Measurements from ENCODE around the gene GCN1.

GCN1 gene

DNA sequence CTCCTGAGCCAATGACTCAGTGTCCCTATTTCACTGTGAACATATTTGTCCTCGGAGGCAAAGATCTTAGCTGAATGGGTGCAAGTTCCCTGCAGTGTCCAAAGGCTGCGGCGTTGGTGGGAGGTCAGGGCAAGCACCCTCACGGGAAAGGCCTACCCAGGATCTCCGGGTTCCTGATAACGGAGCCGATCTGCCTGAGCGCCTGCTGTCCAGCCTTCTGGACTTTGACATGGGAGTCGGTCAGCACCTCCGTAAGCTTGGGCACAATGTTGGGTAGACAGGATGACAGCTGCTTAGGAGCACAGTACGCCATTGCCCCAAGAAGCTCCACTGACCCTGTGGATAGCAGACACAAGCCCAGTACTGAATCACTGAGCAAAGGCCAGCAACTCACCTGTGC lies 46.5 kb downstream of the GCN1 start:
- Histone ChIP-seq H3K4me3 (no peak overlapping the region), H3K36me3 (peaks cover 96% of the 10 kb centered on the region), H3K27ac (no peak overlapping the region), H3K9me3 (no peaks in the 10 kb centered on the region), H3K27me3 (no peaks in the 10 kb centered on the region), H3K4me1 (no peaks in the 10 kb centered on the region), H3K9ac (no peak overlapping the region), H3K4me2 (no peak overlapping the region), H4K20me1 (peaks cover 52% of the 10 kb centered on the region)
- TF ChIP-seq Cebpa-rat (IDR thresholded peaks at IDR 0.05) = no peak

DNA sequence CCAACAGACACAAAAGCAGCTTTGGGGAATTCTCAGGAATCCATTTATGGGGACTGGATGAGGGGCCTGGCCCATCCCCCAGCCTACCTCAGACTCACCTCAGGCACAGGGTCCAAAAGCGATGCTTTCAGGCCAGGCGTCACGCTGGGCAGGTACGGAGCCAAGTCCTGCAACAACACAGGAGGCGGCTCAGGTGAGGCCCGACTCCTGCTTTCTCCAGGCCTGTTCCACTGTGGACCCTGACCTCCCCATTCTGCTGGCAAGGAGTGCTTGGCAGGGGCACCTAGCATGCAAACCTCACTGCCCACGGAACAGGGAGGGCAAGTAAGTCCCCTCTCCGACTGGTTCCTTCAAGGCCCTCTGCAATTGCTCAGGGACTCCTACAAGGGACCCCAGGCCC lies 49.4 kb downstream of the GCN1 start:
- Histone ChIP-seq H3K4me2 (no peak overlapping the region), H4K20me1 (peaks cover 54% of the 10 kb centered on the region; the same call in 1 of the 2 replicates), H3K4me1 (no peaks in the 10 kb centered on the region), H3K36me3 (peaks cover 100% of the 10 kb centered on the region), H3K9ac (no peak overlapping the region), H3K9me3 (no peaks in the 10 kb centered on the region), H3K27me3 (no peaks in the 10 kb centered on the region), H3K4me3 (no peak overlapping the region), H3K27ac (no peak overlapping the region)
- no peak for TF ChIP-seq Cebpa-rat (IDR thresholded peaks at IDR 0.05)

DNA sequence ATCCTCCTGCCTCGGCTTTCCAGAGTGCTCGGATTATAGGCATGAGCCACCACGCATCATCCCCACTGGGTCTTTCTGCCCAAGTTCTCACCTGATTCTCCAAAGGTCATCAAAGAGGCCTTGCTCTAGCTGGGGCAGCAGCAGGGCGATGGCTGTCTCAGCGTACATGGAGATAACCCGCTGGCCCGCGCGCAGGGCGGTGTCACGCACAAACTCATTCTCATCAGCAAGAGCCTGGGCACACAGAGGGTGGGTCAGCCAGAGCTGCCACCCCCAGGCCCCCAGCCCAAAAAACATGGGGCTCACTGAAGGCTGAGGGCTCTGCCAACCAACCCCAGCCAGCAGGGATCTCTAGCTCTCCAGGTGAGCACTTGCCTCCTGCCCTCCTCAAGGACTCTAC lies 50.3 kb downstream of the GCN1 start:
- Histone ChIP-seq H3K27ac (no peak overlapping the region), H3K27me3 (no peaks in the 10 kb centered on the region), H3K9me3 (no peaks in the 10 kb centered on the region), H3K4me3 (no peak overlapping the region), H3K4me1 (no peaks in the 10 kb centered on the region), H4K20me1 (peaks cover 44% of the 10 kb centered on the region; the same call in 1 of the 2 replicates), H3K4me2 (no peak overlapping the region), H3K36me3 (peaks cover 100% of the 10 kb centered on the region), H3K9ac (no peak overlapping the region)
- TF ChIP-seq Cebpa-rat (IDR thresholded peaks at IDR 0.05) = no peak

DNA sequence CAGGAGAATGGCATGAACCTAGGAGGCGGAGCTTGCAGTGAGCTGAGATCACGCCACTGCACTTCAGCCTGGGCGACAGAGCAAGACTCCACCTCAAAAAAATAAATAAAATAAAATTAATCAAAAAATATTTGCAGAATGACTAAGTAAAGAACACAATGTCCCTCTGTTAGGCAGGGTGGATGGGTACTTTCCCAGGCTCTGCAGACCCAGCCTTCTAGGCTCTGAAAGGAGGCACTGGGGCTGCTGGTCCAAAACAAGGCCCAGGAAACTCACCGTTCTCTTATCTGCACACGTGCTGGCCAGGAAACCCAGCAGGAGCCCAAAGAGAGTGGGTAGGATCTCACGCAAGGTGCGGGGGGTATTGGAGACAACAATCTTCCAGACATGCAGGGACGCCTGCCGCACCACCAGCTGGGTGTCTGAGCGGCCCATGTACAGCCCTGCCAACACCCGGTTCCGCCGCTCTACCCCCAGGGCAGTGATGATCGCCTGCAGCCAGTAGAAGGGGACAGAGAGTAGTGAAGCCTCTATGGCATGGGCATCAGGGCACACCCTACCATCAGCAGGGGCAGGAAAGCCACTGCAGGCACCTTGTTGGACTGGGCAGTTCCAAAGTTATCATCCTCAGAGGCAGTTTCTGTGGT lies 52.2 kb downstream of the GCN1 start:
- Histone ChIP-seq H3K4me3 (no peak overlapping the region), H3K27ac (no peak overlapping the region), H3K27me3 (no peaks in the 10 kb centered on the region), H3K4me2 (no peak overlapping the region), H3K9me3 (no peaks in the 10 kb centered on the region), H3K36me3 (peaks cover 100% of the 10 kb centered on the region), H3K9ac (no peak overlapping the region), H4K20me1 (peaks cover 51% of the 10 kb centered on the region; the same call in 1 of the 2 replicates), H3K4me1 (no peaks in the 10 kb centered on the region)
- no peak for TF ChIP-seq Cebpa-rat (IDR thresholded peaks at IDR 0.05)

DNA sequence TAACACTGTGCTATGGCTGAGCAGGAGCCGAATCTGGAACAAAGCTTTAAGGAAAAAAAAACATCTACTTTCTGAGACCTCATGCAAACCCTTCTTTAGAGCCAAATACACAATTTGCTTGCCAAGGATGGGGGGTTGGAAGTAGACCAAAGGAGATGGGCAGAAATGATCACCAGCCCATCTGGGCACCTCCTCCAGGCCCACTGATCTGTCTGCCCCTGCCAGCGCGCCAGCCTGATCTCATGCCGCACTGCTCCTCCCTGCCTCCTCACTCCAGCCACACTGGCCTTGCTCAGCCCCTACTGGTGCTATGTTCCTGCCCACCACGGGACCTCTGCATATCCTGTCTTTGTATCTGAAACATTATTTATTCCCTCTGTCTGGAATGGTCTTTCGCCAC lies 53.2 kb downstream of the GCN1 start:
- Histone ChIP-seq H3K27me3 (no peaks in the 10 kb centered on the region), H3K9me3 (no peaks in the 10 kb centered on the region), H3K9ac (no peak overlapping the region), H3K27ac (no peak overlapping the region), H3K4me3 (no peak overlapping the region), H3K4me1 (no peaks in the 10 kb centered on the region), H3K4me2 (no peak overlapping the region), H3K36me3 (peaks cover 100% of the 10 kb centered on the region), H4K20me1 (peaks cover 46% of the 10 kb centered on the region; the same call in 1 of the 2 replicates)
- TF ChIP-seq Cebpa-rat (IDR thresholded peaks at IDR 0.05) = no peak

DNA sequence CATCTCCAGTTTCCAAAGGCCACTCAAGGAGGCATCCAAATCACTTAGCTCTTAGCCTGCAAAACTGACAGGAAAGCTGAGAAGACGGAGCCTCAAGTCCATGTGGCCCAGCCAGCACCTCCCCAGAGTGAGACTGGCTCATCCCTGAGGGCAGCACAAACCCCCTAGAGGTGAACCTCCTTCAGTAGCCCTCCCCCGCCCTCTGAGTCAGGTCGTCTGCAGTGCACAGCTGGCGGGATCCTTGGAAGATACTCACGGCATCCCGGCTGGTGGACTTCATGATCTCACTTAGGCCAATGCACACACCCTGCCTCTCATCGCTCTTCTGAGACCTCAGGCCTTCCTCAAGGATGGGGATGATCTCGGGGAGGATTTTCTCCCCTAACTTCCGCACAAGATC lies 53.9 kb downstream of the GCN1 start:
- H3K36me3 ChIP-seq = peaks cover 100% of the 10 kb centered on the region

DNA sequence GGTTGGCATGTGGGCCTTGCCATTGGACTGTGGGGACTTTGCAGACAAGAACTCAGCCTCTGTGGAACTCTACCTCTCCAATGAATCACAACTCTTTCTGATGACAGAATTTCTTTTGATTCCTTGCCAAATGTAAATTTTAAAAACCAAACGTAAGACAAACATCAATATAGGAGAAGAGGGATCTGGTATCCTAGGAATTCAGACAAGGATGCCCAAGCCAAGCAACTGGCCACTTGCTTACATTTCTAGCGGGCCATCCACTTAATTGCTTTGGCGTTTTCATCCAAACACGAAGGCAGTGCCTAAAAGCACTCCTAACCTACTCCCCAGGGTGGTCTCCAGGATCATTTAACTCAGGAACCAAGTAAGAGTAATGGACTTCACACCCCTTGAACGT lies 54.6 kb downstream of the GCN1 start:
- no peak overlapping the region for H3K9ac ChIP-seq
- TF ChIP-seq Cebpa-rat (IDR thresholded peaks at IDR 0.05) = no peak
- H3K27me3 ChIP-seq = no peaks in the 10 kb centered on the region
- peaks cover 45% of the 10 kb centered on the region; the same call in 1 of the 2 replicates for H4K20me1 ChIP-seq
- no peaks in the 10 kb centered on the region for H3K4me1 ChIP-seq
- H3K4me3 ChIP-seq = no peak overlapping the region
- H3K27ac ChIP-seq = no peak overlapping the region
- H3K9me3 ChIP-seq = no peaks in the 10 kb centered on the region
- H3K4me2 ChIP-seq = no peak overlapping the region
- peaks cover 100% of the 10 kb centered on the region for H3K36me3 ChIP-seq

More for the DNA sequence above, 53.9 kb downstream of the GCN1 start:
- Histone ChIP-seq H3K4me3 (no peak overlapping the region), H3K4me2 (no peak overlapping the region), H3K27ac (no peak overlapping the region), H3K27me3 (no peaks in the 10 kb centered on the region), H4K20me1 (peaks cover 49% of the 10 kb centered on the region; the same call in 1 of the 2 replicates), H3K9ac (no peak overlapping the region), H3K9me3 (no peaks in the 10 kb centered on the region), H3K4me1 (no peaks in the 10 kb centered on the region)
- no peak for TF ChIP-seq Cebpa-rat (IDR thresholded peaks at IDR 0.05)

DNA sequence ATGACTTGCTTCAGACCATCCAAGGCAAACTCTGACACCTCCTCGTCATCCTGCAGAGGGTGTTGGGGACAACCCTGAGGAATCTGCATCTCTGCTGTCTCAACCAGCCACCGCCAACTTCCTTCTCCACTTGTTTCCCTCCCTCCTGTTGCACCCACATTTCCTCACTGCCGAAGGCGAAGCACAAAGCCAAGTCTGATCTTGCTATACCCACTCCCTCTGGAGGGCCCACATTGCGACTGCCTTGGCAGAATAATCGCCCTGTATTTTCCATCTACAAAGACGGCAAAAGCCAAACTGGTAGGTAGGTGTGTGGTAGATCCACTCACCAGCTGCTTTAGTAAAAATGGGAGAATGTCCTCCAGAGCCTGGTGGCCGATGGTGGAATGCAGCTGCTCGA lies 56.1 kb downstream of the GCN1 start:
- Histone ChIP-seq H3K4me3 (no peak overlapping the region), H3K9me3 (no peaks in the 10 kb centered on the region), H3K27ac (no peak overlapping the region), H3K4me1 (peaks cover 11% of the 10 kb centered on the region; the same call in 1 of the 2 replicates), H3K9ac (no peak overlapping the region), H3K36me3 (peaks cover 100% of the 10 kb centered on the region), H3K27me3 (no peaks in the 10 kb centered on the region), H4K20me1 (peaks cover 49% of the 10 kb centered on the region), H3K4me2 (no peak overlapping the region)
- TF ChIP-seq Cebpa-rat (IDR thresholded peaks at IDR 0.05) = no peak

DNA sequence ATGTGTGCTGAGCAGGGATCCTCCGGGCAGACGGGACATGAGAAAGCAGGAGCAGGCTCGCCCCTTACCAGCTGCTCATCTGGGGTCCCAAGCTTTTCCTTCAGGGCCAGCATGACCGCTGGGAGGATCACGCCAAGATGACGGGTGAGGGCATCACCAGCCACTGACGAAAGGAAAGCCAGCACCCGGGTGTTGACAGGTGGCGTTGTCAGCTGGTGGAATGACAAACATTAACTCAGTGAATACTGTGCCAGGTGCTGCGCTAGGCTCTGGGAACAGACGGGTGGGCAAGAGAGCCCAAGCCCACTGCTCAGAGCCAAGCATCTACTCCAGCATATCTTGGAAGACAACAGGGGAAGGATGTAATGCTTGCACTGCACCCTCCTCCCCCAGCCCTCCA lies 56.7 kb downstream of the GCN1 start:
- peaks cover 100% of the 10 kb centered on the region for H3K36me3 ChIP-seq
- H3K4me1 ChIP-seq = peaks cover 16% of the 10 kb centered on the region; the same call in 1 of the 2 replicates
- no peak overlapping the region for H3K4me3 ChIP-seq
- H3K27me3 ChIP-seq = no peaks in the 10 kb centered on the region
- peaks cover 54% of the 10 kb centered on the region for H4K20me1 ChIP-seq
- H3K9me3 ChIP-seq = no peaks in the 10 kb centered on the region
- H3K4me2 ChIP-seq = no peak overlapping the region
- no peak overlapping the region for H3K9ac ChIP-seq
- H3K27ac ChIP-seq = no peak overlapping the region
- TF ChIP-seq Cebpa-rat (IDR thresholded peaks at IDR 0.05) = no peak

DNA sequence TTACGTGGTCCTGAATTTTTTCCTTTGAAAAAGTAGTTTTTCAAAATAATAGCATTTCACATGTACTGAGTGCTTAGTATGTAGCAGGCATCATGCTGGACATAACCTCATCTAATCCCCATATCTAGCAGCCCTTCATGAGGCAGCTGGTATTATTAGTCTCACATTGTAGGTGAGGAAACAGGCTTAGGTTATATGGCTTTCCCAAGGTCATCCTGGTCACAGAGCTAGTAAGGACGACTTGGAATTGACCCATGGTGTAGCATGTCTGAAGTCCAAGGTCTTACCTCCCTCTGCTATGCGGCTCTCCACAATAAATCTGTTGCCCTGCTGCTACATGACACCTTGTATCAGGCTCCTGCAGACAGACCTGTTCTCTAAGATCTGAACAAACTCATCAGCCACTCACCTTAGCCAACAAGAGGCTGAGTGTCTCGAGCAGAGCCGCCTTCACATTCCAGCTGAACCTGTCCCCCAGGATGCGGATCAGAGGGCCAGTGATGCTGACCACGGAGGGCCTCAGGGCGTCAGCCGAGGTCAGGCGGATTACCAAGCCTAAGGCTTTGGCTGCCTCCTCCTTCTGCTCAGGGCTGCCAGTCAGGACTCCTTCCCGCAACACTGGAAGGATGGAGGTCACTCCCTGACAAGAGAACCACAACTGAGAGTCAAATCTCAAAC lies 58.3 kb downstream of the GCN1 start:
- no peak for TF ChIP-seq Cebpa-rat (IDR thresholded peaks at IDR 0.05)
- H3K27ac ChIP-seq = no peak overlapping the region
- peaks cover 51% of the 10 kb centered on the region for H4K20me1 ChIP-seq
- H3K36me3 ChIP-seq = peaks cover 100% of the 10 kb centered on the region
- 0 out of 2 replicates have a peak overlapping the region, but pooled peaks have one; percentile 13 for H3K9ac ChIP-seq
- no peaks in the 10 kb centered on the region for H3K27me3 ChIP-seq
- no peak overlapping the region for H3K4me2 ChIP-seq
- peaks cover 22% of the 10 kb centered on the region; the same call in 1 of the 2 replicates for H3K4me1 ChIP-seq
- H3K4me3 ChIP-seq = no peak overlapping the region
- H3K9me3 ChIP-seq = no peaks in the 10 kb centered on the region
